Measurements from ENCODE around the gene ARSK. TPM values are rescaled to one million over a fixed set of nuclear protein-coding genes. Genes with fewer than 3 reads are reported as not detected.

ARSK gene
- total and polyA plus RNA-seq, 2 of the 13 experiments (the other 11 are each of a cell fraction or from before 2014, with no cell fraction given) = 7.9 TPM

- TF ChIP-seq, protein P1, sequence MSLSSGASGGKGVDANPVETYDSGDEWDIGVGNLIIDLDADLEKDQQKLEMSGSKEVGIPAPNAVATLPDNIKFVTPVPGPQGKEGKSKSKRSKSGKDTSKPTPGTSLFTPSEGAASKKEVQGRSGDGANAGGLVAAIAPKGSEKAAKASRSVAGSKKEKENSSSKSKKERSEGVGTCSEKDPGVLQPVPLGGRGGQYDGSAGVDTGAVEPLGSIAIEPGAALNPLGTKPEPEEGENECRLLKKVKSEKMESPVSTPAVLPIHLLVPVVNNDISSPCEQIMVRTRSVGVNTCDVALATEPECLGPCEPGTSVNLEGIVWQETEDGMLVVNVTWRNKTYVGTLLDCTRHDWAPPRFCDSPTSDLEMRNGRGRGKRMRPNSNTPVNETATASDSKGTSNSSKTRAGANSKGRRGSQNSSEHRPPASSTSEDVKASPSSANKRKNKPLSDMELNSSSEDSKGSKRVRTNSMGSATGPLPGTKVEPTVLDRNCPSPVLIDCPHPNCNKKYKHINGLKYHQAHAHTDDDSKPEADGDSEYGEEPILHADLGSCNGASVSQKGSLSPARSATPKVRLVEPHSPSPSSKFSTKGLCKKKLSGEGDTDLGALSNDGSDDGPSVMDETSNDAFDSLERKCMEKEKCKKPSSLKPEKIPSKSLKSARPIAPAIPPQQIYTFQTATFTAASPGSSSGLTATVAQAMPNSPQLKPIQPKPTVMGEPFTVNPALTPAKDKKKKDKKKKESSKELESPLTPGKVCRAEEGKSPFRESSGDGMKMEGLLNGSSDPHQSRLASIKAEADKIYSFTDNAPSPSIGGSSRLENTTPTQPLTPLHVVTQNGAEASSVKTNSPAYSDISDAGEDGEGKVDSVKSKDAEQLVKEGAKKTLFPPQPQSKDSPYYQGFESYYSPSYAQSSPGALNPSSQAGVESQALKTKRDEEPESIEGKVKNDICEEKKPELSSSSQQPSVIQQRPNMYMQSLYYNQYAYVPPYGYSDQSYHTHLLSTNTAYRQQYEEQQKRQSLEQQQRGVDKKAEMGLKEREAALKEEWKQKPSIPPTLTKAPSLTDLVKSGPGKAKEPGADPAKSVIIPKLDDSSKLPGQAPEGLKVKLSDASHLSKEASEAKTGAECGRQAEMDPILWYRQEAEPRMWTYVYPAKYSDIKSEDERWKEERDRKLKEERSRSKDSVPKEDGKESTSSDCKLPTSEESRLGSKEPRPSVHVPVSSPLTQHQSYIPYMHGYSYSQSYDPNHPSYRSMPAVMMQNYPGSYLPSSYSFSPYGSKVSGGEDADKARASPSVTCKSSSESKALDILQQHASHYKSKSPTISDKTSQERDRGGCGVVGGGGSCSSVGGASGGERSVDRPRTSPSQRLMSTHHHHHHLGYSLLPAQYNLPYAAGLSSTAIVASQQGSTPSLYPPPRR (CRISPR knock-in tag; IDR thresholded peaks at IDR 0.05; ENCODE audit: borderline replicate concordance) = peak; percentile 62; the same call in 1 of the 2 replicates
- TF ChIP-seq GRHL1 (CRISPR knock-in tag; conservative IDR thresholded peaks at IDR 0.05) = no peak
- peak; percentile 81; the same call in 1 of the 2 replicates for TF ChIP-seq RXRA (CRISPR knock-in tag; IDR thresholded peaks at IDR 0.05)
- TF ChIP-seq MYPOP (CRISPR knock-in tag; IDR thresholded peaks at IDR 0.05) = peak; percentile 98
- peak; percentile 35; the same call in 1 of the 2 replicates for TF ChIP-seq MEIS1 (CRISPR knock-in tag; IDR thresholded peaks at IDR 0.05; ENCODE audit: borderline replicate concordance)
- TF ChIP-seq ZNF234 (CRISPR knock-in tag; conservative IDR thresholded peaks at IDR 0.05) = no peak
- TF ChIP-seq TEF (CRISPR knock-in tag; IDR thresholded peaks at IDR 0.05) = 0 out of 2 replicates have a peak, but pooled peaks have one; percentile 37
- TF ChIP-seq FOXO1 (CRISPR knock-in tag; IDR thresholded peaks at IDR 0.05) = peak; percentile 67; the same call in 1 of the 2 replicates
- no peak for TF ChIP-seq EHMT2 (IDR thresholded peaks at IDR 0.05; ENCODE audit: borderline replicate concordance, low read depth, low read length)
- no peak for TF ChIP-seq DDIT3 (CRISPR knock-in tag; IDR thresholded peaks at IDR 0.05)
- peak; percentile 85 for TF ChIP-seq HDAC1 (CRISPR knock-in tag; IDR thresholded peaks at IDR 0.05)
- TF ChIP-seq ZNF724P (CRISPR knock-in tag; IDR thresholded peaks at IDR 0.05; ENCODE audit: borderline replicate concordance) = no peak
- TF ChIP-seq ZNF703 (CRISPR knock-in tag; IDR thresholded peaks at IDR 0.05; ENCODE audit: borderline replicate concordance) = no peak
- TF ChIP-seq, protein P2, sequence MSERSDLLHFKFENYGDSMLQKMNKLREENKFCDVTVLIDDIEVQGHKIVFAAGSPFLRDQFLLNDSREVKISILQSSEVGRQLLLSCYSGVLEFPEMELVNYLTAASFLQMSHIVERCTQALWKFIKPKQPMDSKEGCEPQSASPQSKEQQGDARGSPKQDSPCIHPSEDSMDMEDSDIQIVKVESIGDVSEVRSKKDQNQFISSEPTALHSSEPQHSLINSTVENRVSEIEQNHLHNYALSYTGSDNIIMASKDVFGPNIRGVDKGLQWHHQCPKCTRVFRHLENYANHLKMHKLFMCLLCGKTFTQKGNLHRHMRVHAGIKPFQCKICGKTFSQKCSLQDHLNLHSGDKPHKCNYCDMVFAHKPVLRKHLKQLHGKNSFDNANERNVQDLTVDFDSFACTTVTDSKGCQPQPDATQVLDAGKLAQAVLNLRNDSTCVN (CRISPR knock-in tag; IDR thresholded peaks at IDR 0.05; ENCODE audit: borderline replicate concordance) = 0 out of 2 replicates have a peak, but pooled peaks have one; percentile 1
- TF ChIP-seq RELA (CRISPR knock-in tag; IDR thresholded peaks at IDR 0.05) = peak; percentile 74; the same call in 1 of the 2 replicates
- TF ChIP-seq SMARCC2 (IDR thresholded peaks at IDR 0.05) = no peak
Measured at GRCh38 chr5:95646569-95647431, 91.9 kb downstream of the ARSK start, which contains the start of gene RFESD (continued).

Measured in HepG2 (cell line).